HEK293T (cell line): ENCODE results near the gene STING1.
"Not testable (repeated sequence)": the region's sequence is repeated elsewhere in the genome, so short reads cannot be mapped to it uniquely, and the experiment has no call there.

ENCODE experiments used
- CTCF ChIA-PET: fragments of 350-600 bp; formaldehyde crosslinking; extraction: SDS; loops from one replicate; lab custom pipeline; 2021; ENCODE audit warnings: antibody characterized with exemption, inconsistent platforms; lab: Yijun Ruan, JAX
- POLR2A ChIA-PET: fragments of 350-600 bp; formaldehyde crosslinking; extraction: SDS; loops from one replicate; lab custom pipeline; 2020; ENCODE audit warnings: antibody characterized with exemption, inconsistent platforms; lab: Yijun Ruan, JAX
- DNase-seq: peaks from one replicate; pipeline ENCODE4 v3.0.0; 2012; ENCODE audit warnings: mixed read lengths; ENCODE audit errors: extremely low spot score
- ARNT ChIP-seq: fragments of 450-650 bp; IDR thresholded peaks from 2 replicates; pipeline ENCODE4 v1.6.1; 2017; ENCODE audit warnings: mild to moderate bottlenecking
- BHLHE40 ChIP-seq: fragments of 450-650 bp; IDR thresholded peaks from 2 replicates; pipeline ENCODE4 v1.6.1; 2016; ENCODE audit warnings: mild to moderate bottlenecking, moderate library complexity, borderline replicate concordance
- CTBP1 ChIP-seq: fragments of 450-650 bp; IDR thresholded peaks from 2 replicates; pipeline ENCODE4 v1.6.1; 2016; ENCODE audit warnings: borderline replicate concordance
- ELF4 ChIP-seq: fragments of 450-650 bp; IDR thresholded peaks from 2 replicates; pipeline ENCODE4 v1.6.1; 2017; ENCODE audit warnings: antibody characterized with exemption
- FOXK2 ChIP-seq: fragments of 450-650 bp; IDR thresholded peaks from 2 replicates; pipeline ENCODE4 v1.6.1; 2016; ENCODE audit warnings: mild to moderate bottlenecking
- FOXM1 ChIP-seq: fragments of 450-650 bp; IDR thresholded peaks from 2 replicates; pipeline ENCODE4 v1.6.1; 2017; ENCODE audit warnings: mild to moderate bottlenecking, borderline replicate concordance
- HDGF ChIP-seq: fragments of 450-650 bp; IDR thresholded peaks from 2 replicates; pipeline ENCODE4 v1.6.1; 2017; ENCODE audit warnings: antibody characterized with exemption, borderline replicate concordance
- LEF1 ChIP-seq: fragments of 450-650 bp; IDR thresholded peaks from 2 replicates; pipeline ENCODE4 v1.6.1; 2017; ENCODE audit warnings: mild to moderate bottlenecking, borderline replicate concordance
- NFRKB ChIP-seq: fragments of 450-650 bp; IDR thresholded peaks from 2 replicates; pipeline ENCODE4 v1.6.1; 2016; ENCODE audit warnings: mild to moderate bottlenecking, moderate library complexity
- SP1 ChIP-seq: fragments of 450-650 bp; IDR thresholded peaks from 2 replicates; pipeline ENCODE4 v1.6.1; 2017
- SUZ12 ChIP-seq: fragments of 450-650 bp; IDR thresholded peaks from 2 replicates; pipeline ENCODE4 v1.6.1; 2016; ENCODE audit warnings: mild to moderate bottlenecking
- TARDBP ChIP-seq: fragments of 450-650 bp; IDR thresholded peaks from 2 replicates; pipeline ENCODE4 v1.6.1; 2016
- TF ChIP-seq, protein P1 (sequence below): fragments of 450-650 bp; IDR thresholded peaks from 2 replicates; pipeline ENCODE4 v1.6.1; 2016

Gene STING1

GRCh38 chr5:139482050-139482889, at the start of gene STING1:
STING1 (minus strand) TSS chr5:139482758; CDS start chr5:139481704, 1,054 bp downstream.
- CTCF ChIA-PET, result interaction anchor here (0.6 to 1.0 kb wide), 2 partner anchors 14 to 74 kb away, joined by 3 read pairs; no protein-coding TSS in a partner anchor
- POLR2A ChIA-PET, result interaction anchor here (1.0 to 3.9 kb wide), 4 partner anchors 15 to 140 kb away, joined by 3 to 17 read pairs (median 4); partner anchors contain the start of genes DNAJC18 and UBE2D2
- TF ChIP-seq TARDBP (no peak), ARNT (no peak), SUZ12 (no peak), SP1 (no peak), HDGF (no peak), LEF1 (no peak), FOXK2 (no peak), ELF4 (no peak), CTBP1 (no peak)
- TF ChIP-seq, protein P1, sequence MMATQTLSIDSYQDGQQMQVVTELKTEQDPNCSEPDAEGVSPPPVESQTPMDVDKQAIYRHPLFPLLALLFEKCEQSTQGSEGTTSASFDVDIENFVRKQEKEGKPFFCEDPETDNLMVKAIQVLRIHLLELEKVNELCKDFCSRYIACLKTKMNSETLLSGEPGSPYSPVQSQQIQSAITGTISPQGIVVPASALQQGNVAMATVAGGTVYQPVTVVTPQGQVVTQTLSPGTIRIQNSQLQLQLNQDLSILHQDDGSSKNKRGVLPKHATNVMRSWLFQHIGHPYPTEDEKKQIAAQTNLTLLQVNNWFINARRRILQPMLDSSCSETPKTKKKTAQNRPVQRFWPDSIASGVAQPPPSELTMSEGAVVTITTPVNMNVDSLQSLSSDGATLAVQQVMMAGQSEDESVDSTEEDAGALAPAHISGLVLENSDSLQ, result no peak
- DNase-seq, result no peak

- no peak for DNase-seq
- ChIA-PET POLR2A (no interaction called here), CTCF (no interaction called here)
- TF ChIP-seq FOXK2 (no peak), TARDBP (no peak), SP1 (no peak), FOXM1 (no peak), ELF4 (no peak), SUZ12 (no peak), NFRKB (no peak), BHLHE40 (no peak), LEF1 (no peak), ARNT (no peak)
- TF ChIP-seq, protein P1, result no peak
Observed at GRCh38 chr5:139531772-139532169, 49.2 kb upstream of the STING1 start.

DNA sequence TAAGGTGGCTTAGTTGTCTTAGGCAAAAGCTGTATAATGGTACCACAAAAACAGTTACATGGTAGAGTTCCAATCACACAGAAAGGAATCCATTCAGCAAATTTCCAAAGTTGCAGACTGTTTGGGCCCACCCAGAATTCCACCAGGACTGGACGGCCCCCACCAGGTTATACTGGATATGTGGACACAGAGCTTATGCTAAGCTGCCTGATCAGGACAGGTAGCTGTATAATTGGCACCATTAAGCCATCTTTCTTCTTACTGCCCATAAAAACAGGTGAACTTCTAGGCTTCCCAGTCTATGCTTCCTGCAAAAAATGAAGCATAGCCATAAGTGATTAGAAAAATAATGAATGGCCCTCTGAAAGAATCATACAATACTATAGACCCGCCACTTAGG, 47.5 kb upstream of the STING1 start:
- DNase-seq, CTCF ChIA-PET, POLR2A ChIA-PET: not testable (repeated sequence)

GRCh38 chr5:139528695-139529094, 46.1 kb upstream of the STING1 start:
- DNase-seq, CTCF ChIA-PET, POLR2A ChIA-PET: not testable (repeated sequence)

- POLR2A ChIA-PET, CTCF ChIA-PET, DNase-seq: not testable (repeated sequence)
Observed at GRCh38 chr5:139527896-139528467, 45.4 kb upstream of the STING1 start.

- POLR2A ChIA-PET, result interaction anchor here (0.7 kb wide), 1 partner anchor 8 kb away, joined by 3 read pairs; no protein-coding TSS in a partner anchor
- DNase-seq, CTCF ChIA-PET: not testable (repeated sequence)
Observed at GRCh38 chr5:139527090-139527470, 44.5 kb upstream of the STING1 start.

DNA sequence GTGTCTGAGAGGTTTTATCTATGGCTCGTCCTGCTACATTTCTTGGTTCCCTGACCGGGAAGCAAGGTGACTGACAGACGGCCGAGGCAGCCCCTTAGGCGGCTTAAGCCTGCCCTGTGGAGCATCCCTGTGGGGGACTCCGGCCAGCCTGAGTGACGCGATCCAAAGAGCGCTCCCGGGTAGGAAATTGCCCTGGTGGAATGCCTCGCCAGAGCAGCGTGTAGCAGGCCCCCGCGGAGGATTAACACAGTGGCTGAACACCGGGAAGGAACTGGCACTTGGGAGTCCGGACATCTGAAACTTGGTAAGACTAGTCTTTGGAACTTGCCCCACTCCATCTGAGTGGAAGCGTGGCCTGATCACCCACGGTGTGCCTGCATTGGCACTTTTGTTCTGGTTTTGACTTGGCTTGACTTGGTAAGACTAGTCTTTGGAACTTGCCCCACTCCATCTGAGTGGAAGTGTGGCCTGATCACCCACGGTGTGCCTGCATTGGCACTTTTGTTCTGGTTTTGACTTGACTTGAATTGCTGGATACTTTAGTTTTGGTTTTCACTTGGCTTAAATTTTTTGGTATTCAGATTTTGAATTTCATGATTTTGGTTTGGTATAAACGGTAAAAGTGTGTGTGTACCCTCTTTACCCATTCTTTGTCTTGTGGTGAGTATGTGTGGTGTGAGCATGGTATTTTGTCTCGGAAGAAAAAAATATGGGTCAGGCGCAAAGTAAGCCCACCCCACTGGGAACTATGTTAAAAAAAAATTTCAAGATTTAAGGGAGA, 43.9 kb upstream of the STING1 start:
- CTCF ChIA-PET, DNase-seq: not testable (repeated sequence)
- POLR2A ChIA-PET, result interaction anchor here (0.7 kb wide), 1 partner anchor 8 kb away, joined by 3 read pairs; no protein-coding TSS in a partner anchor

- DNase-seq, CTCF ChIA-PET, POLR2A ChIA-PET: not testable (repeated sequence)
Observed at GRCh38 chr5:139525586-139526308, 43.2 kb upstream of the STING1 start.
